NCI-H226 (cell line): ENCODE data around the gene CALML4.
"Not testable (repeated sequence)": the region's sequence is repeated elsewhere in the genome, so short reads cannot be mapped to it uniquely, and the experiment has no call there.

ENCODE experiments used
- DNase-seq: peaks from one replicate; pipeline ENCODE4 v3.0.0-alpha.2; 2015

CALML4 gene

DNA sequence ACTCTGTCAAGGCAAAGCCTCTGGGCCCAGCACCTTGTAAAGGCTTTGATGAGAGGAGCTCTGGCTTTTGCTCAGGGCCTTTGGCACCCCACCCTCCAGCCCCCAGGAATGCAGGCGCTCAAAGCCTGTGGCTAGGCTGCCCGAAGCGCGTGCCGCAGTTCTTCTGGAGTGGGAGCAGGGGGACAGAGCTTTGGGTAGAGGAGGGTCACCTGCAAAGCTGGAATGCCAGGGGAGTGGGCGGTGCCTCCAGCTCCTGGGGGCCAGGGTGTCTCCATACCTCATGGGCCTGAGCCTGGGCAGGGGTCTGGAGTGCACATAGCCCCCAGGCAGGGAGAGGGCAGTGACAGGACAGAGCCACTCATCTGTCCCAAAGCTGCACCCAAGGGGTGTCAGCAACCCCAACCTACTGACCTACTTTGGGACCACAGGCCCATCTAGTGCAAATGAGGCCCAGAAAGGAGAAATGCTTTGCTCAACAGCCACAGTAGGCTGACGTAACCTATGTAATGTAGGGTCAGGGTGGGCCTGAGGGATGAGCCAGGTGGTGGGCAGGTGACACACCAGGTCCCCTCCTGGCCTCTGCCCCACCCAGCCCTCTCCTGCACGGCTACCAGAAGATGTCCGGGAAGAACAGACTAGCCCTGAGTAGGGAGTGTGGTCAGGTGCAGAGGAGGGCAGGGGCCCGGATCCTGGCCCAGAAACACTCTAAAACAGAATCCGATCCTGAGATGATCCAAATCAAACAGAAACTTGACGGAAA lies 2.2 kb upstream of the CALML4 start:
- DNase-seq = no peak

DNA sequence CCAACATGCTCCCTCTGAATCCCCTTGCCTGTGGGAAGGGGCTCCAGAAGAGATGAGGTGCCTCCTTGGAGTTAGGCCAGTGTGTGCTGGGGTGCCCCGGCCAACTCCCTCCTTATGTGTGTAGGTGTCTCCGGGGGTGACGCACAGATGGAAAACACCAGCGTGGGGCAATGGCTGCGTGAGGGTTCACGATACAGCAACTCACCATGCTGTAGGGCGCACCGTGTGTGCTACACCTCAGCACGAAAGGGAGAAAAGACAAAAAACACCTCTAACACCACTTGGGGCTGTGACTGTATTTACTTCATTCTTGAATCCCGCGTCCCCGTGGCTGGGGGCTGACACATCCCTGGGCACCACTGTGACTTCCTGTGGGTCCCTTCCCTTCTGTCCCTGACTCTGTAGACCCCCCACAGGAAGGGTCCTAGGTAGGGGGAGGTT lies 1.6 kb upstream of the CALML4 start:
- no peak for DNase-seq

DNA sequence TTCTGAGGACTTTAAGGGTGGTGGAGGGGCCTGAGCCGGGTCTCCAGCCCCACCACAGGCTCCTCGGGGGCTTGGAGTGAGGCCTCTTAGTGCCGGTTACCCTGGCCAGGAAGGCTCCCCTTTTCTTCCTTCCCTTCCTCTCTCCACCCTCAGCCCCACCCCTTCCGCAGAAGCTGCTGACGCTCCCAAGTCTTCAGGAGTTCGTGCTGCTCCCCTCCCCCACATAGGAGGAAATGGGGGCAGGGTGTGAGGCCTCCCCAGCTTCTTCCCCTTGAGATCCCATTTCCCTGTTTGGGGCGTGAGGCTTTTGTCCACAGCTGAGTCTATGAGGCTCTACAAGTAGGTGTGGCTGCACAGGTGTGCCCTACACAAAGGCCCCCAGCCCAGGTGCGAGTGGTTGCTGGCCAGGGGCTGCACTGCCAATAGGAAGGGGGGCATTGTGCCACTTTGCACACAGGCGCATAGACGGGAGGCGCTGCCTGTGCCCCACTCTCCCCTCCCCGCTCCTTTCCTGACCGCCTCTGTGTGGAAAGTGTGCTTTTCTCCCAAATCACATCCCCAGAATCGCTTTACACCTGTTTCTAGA lies 915 bp upstream of the CALML4 start:
- DNase-seq = no peak

DNA sequence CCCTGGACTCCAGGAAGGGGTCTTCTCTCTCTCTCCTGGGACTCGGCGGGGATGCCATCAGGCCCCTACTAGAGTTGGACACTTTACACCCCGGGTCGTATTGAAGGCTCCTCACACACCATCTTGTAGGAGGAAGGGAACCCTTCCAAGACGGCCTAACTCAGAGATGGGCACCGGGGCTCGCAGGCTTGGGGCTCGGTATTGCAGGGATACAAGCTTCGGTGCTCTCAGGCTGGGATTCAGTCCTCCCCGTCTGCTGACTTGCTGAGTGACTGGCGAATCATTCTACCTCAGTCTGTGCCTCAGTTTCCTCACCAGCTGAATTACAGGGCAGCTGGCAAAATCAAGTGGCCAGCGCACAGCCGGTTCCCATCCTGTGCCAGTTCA lies 419 bp upstream of the CALML4 start:
- no peak for DNase-seq

DNA sequence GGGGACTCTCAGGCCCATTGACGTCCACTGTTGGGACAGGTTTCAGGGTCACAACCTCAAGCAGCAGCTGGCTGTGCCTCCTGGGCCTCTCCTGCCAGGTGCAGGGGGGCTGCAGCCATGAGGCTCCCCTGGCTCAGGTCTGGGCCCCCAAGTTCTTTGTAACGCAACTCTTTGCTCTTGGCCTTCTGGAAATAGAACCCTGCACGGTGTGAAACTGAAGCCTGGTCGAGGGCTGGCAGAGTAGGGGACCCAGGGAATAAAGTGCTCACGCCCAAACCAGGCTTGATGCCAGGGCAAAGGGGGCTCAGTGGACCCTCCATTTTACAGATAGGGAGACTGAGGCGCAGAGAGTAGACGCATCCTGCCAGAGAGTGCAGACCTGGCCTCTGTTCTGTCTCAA lies 771 bp downstream of the CALML4 start:
- no peak for DNase-seq

DNA sequence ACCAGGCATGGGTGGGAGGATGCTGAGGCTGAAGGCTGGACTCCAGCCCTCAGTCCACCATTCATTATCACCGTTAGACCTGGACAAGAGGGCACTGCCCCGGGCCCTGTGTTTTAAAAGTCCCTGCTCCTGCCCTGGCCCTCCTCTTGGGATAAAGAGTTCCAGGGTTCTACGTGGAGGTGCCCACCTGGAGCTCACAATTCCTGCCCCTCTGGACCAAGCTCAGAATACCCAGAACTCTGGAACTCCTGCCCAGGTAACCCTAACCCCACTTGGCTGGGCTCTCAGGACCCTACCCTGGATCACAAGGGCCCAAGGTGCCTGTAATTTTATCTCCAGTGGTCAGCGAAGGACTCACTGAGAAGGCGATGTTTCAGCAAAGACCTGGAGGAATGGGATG lies 1.2 kb downstream of the CALML4 start:
- DNase-seq = no peak

DNA sequence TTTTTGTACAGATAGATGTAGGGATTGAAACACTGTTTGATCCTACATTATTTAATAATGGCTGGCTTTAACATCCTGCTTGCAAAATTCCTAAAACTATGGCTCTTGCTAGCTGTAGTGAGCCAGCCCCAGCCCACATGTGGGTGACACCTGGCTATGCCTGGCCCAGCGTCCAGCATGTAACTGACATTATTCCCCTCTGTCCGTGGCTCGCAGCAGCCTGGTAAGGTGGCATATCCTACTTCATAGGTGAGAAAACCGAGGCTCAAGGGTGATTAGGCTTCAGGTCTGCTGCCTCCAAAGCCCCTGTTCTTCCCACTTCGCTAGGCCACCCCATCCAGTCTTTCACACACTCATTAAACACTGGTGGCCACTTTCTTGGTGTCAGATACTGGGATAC lies 1.6 kb downstream of the CALML4 start:
- no peak for DNase-seq

DNA sequence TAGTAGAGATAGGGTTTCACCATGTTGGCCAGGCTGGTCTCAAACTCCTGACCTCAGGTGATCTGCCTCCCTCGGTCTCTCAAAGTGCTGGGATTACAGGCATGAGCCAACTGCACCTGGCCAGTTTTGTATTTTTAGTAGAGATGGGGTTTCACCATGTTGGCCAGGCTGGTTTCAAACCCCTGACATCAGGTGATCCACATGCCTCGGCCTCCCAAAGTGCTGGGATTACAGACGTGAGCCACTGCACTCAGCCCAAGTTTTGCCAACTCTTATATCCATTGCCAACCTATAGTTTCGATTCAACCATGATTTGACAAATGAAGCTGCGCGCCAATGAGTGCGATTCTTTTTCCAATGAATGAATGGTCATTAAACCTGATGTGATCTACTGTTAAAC lies 2.1 kb downstream of the CALML4 start:
- DNase-seq = not testable (repeated sequence)

DNA sequence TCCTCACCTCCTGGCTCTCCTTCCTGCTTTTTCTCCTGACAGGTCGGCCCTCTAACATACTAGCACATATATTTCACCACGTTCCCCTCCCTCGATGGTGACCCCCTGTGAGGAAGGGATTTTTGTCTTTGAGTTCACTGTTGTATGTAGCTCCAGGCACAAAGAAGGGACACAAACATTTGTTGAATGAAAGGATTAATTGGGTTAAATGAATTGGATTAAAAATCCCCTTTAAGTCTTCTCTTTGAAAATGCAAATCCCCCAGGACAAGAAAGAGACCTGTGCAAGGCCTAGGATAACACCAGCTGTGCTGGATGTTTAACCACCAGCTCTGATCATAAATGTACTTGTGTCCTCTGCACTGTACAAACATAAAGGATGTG lies 3.3 kb downstream of the CALML4 start:
- no peak for DNase-seq

DNA sequence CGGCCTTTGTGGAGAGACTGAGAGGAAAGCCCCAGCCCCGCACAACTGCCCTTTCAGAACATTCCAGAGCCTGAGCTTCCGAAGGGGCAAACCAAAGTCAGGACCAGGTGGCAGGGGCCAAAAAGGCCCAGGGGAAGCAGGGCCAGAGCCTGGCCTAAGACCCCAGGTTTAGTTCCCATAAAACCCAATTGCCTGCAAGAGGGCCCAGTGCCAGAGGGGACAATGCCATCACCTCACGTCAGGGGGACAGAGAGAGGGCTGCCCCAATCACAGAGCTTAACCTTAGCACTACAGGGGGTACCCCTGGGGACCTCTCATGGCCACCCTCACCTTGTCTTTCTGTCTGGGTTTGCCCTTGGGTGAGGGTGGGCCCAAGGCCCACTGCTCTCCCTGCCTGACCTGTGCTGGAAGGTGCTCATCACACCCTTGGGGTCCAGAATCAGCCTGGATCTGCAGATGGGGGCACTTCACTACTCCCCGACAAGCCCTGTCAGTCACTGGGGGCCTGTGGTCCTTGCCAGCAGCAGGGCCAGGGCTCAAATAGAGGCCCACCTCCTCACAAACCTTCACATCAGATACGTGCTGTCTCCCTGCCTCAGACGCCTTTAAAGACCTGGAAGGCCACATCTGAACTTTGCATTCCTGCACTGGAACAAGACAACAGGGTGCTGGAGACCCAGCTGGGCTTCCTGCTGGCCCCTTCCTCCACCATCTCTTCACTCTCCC lies 3.8 kb downstream of the CALML4 start:
- DNase-seq = no peak

DNA sequence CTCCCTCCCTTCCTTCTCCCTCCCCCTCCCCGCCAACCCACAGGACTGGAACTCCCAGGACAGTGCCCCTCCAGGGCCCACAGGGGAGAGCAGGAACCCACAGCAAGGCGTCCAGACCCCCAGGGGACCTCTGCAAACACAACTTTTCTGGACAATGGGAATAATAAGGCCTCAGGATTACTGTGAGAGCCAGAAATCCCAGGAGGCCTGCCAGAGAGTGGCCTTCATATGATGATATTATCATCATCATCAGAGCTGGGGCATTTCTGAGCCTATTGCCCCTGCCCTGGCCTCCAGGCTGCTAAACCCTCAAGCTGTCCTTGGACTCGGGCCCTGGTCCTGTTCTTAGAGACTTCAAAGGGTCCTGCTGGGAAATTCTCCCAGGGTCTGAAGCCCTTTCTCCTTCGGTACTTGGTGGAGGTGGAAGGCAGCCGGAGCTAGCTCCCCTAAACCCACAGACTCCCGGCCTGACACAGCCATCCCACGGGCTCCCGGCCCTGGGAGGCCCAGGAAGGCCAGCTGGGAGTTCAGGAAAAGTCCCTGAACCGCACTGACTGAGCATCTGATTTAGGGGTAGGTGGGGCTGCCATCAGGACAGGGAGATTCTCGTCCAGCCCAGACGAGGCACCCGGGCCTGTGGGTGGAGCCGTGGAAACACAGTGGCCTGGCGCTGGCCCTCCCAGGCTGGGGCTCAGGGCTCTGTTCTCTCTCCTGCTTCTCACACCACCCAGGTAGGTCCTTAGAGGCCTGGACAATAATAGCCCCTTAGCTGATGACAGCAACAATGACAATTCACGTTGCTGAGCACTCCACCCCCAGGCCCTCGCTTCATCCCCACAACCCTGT lies 4.9 kb downstream of the CALML4 start:
- DNase-seq = no peak

DNA sequence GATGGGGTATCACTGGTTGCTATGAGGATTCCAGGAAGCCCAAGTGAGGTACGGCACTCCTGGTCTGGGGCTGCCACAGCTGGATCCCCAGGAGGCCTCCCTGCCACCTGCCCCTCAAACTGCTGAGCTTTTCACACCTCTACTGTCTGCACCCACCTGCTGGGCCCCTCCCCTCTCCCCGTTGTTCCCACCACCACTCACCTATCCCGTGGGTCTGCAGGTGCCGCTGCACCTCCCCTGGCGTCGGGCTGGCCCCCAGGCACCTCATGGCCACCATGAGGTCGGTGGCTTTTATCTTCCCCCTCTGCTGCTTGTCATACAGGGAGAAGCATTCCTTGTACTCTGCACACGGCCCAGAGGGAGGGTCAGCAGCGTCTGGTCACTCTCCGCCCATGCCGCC lies 5.8 kb downstream of the CALML4 start:
- DNase-seq = no peak

DNA sequence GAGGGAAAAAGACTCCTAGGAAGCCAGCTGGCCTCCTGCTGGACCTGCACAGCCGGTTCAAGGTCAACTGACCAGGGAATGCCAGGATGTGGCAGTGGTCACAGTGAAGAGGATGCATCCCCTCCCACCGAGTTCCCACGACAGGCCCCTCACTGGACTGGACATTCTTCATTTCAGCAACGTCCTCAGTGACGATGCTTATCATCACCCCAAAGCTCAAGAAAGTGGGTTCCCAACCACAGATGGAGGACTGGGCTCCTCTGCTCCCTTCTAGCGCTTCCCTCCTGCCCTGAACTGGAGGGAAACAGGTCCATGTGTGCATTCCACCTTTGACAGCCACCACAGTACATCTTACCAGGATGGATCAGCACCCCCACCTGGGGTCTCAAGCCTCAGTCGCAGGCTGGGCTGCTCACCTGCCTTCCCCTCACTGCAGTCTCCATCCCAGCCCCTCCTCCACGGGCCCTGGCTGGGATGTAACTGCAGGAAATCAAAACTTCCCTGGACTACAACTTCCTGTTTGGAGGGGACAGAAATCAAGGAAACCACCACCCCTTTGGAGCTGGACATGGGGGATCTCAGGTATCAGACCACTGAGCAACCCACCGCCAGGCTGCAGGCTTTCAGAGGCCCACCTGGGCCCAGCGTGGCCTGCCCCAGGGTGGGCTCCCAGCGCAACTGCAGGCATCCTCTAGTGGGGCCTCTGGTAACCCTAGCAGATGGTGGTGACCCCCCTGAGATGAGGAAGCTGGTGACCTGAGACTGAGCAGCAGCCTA lies 7.3 kb downstream of the CALML4 start:
- no peak for DNase-seq

DNA sequence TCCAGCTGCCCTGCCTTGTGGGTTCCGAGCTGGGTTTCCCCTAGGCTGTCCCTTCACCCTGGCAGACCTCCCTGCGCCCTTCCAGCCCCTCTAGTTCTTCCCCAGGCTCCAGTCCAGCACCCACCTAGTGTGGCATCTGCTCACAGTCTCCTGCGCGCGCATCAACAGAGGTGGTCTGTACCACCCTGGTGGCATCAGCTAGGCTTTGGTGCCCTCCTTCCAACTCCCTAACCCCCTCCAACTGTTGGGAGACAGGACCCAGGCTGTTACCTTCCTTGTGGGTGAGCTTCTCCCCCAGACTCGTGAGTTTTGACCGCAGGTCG lies 8.0 kb downstream of the CALML4 start:
- no peak for DNase-seq

DNA sequence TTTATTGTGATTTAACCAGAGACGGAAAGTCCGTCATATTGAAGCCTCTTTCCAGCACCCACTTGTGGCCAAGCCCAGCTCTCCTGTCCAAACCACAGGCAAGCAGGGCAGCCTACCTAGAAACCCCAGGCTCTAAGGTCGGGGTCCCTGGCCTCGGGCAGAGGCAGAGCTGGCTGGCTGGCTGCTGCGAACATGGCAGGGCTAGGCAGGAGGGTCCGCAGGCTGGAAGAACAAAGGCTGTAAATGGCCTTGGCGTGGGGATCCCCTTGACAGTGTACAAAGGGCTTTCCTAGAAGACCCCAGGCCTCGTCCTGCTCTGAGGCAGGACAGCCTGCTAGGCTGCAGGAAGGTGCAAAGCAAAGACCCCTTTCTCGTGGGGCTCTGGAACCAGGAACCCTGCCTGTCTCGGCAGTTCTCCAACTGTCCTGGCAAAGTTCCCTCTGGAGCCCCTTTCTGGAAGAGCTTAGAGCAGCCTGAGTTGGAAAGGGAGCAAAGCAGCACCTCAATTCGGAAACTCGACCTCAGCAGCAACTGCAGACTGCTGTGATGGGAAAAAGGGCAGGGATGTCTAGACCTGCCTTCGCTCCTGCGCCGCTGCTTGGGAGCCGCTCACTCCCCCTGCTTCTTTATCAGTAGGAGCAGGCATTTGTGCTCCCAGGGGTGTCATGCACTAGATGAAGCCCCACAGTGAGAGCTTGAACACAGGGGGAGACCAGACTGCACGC lies 8.5 kb downstream of the CALML4 start:
- DNase-seq = no peak

DNA sequence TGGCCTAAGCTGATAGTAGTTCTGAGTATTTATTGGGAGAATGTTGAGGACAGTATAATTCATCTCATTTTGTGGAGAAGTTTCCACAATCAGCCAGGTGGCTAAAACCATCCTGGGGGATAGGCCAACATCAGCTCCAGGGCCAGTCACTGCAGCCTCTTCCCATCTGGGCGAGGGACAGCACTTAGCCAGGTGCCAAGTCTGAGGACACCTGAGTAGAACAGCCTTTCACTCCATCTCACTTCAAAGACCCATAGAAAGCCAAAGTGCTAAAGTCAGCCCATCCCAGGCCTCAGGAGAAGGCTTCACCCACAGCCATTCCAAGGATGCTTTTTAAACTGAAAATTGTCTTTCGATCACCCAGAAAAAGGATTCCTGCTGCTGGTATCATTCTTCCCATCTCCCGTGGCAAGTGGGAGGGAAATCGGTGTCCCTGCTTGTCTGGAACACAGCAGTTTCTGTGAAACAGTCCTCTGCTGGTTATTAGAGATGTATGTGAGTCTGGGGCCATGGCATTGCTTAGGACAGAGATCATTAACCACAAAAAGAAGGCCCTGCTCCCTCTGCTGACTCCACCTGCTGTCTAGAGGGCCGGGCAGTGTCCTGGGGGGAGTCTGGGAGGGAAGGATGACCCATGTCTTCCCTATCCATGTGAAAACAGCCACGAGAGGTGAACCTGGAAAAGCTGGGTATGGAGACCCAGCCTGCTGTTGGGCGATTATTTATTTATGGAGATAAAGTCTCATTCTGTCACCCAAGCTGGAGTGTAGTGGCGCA lies 9.6 kb downstream of the CALML4 start:
- DNase-seq = no peak

DNA sequence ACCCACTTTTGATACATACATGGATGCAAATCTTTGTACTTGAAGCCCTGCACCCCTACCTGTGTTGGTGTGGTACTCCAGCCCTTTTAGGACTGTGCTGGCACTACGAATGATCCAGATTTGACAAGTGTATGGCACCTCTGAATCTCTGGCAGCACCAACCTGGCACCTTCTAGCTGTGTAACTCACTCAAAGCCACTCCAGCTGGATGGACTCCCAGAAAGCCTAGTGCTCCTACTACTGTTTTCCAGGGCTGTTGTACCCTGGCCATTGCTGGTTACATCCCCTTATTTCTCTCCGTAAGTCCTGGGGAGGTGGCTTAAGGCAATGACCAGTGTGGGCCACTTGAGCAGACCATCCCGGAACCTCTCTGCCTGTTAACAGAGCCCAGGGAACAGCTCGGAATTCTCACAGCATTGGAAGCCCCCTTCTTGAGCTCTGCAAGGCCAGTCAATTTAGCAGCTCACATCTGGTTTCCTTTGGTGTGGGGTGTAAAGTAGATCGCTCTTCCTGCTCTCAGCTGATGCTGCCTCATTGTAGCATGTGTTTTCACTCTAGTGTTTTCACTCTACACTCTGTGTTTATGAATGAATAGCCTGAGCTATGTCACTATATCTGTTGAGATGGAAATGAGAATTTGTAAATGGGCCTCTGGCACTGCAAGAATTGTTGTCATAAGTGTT lies 12.2 kb downstream of the CALML4 start:
- DNase-seq = no peak

DNA sequence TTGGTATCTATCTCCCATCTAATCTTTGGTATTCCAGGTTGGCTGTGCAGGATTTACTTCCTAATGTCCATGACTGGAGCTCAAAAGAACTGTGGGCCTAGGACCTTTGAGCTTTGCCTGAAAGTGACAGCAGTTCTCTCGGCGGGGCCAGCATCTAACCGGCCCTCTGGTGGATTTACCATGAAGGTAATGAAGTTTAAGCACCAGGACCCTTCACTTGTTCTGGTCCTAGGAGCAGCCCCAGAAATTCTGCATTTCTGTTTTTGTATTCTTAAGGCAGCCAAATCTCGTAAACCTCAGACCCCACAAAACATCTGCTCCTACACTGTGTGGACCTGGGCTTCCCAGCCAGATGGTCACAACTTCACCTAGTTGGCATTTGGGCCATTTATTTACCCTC lies 13.0 kb downstream of the CALML4 start:
- DNase-seq = no peak

DNA sequence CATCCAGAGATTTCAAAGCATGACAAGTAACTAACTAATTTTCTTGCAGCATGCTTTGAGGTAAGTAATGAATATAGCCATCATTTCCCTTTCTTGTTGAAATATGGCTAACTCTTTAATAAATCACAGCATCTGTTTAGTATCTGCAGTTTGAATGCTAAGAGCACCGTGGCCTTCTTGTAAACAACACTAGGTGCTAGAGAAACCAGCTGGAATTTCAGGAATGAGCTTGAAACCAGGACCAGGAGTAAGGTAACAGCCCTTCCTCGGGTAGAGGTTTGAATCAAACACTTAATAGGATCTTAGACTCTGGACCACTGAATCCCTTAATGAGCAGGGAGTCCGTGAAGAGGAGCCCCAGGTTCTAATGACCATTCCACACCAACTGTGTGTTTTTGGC lies 13.6 kb downstream of the CALML4 start:
- no peak for DNase-seq

DNA sequence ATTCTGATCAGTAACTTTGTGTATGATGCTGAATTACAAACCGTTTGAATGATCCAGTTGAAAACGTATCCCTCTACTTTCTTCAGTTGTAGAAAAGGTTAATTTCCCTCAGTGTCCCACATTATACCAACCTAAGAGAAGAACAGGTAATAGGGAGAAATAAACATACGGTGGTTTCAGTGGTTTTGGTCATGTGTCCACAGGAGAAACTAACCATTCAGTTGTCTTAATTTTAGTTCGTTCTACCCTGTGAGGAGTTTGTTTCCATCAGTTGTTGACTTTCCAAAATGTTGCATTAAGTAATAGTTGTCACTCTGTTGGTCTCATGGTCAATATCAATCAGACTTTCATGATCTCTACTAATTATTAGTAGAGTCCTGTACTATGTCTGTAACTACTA lies 15.1 kb downstream of the CALML4 start:
- DNase-seq = no peak

DNA sequence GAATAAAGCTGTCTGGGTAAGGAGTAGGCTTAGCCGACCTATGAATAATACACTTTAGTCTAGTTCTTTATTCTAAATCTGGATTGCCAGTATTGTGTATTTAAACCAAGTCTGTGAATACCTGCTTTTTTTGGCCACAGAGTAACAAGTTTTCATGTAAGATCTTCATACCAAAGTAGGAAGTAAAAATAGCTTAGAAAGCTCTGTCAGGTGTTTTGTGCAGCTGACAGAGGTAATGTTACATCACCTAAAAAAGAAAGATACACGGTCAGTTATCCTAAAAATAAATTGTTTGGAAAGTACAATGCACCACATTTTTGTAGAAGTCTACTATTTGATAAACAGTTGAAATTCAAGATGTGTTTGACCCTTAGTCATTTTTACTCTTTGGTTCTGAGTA lies 16.5 kb downstream of the CALML4 start:
- no peak for DNase-seq
